ENCODE data around the gene SPINT1.
A peak's percentile ranks its signal among the peaks of the same experiment; 100 is the strongest.

The SPINT1 gene

DNA sequence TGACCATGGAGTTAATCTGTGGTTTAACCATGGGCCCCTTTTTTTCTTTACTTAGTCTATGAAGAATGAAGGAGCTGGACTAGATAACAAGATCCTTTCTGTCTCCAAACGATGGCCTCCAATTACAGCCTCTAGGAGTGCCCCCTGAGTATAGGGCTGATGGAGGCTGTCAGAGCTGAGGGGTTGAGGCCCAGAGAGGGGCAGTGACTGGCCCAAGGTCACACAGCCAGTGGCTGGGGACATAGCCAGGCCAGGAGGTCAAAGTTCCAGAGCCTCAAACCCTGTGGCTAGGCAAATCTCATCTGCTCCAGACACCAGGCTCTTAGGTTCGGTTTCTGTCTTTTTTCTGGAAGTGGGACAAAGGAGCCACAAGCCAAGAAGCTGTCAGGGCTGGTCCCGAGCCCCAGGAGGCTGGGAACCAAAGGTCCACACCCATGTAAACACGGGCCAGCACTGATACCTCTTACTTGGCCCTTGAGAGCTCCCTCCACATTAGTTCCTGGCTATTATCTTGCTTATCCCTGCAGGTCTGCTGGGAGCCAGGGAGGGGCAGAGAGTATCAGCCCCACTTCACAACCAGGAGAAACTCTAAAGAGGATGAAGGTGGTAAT is 19.9 kb downstream of the SPINT1 start:
- no peak for DNase-seq

GRCh38 chr15:40867199-40867598 is 23.4 kb downstream of the SPINT1 start:
- DNase-seq = no peak

DNA sequence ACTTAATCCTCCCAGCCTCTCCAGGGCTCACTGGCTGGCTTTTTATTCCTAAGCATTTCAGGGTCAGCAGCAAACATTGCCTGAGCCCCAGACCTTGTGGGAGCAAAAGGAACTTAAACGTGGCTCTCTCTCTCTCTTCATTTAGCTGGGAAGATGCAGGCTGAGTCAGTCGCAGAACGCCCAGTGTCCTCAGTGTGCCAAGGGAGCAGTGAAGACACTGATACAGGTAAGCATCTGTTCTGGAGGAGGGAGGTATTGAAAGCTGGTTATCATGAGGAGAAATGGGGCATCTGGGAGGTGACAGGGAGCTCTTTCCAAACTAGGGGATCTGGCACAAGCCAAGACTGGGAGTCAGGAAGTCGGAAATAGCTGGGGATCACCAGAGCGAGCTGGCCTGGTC is 25.8 kb downstream of the SPINT1 start:
- DNase-seq = no peak

GRCh38 chr15:40870716-40871115 is 26.9 kb downstream of the SPINT1 start:
- no peak for DNase-seq

DNA sequence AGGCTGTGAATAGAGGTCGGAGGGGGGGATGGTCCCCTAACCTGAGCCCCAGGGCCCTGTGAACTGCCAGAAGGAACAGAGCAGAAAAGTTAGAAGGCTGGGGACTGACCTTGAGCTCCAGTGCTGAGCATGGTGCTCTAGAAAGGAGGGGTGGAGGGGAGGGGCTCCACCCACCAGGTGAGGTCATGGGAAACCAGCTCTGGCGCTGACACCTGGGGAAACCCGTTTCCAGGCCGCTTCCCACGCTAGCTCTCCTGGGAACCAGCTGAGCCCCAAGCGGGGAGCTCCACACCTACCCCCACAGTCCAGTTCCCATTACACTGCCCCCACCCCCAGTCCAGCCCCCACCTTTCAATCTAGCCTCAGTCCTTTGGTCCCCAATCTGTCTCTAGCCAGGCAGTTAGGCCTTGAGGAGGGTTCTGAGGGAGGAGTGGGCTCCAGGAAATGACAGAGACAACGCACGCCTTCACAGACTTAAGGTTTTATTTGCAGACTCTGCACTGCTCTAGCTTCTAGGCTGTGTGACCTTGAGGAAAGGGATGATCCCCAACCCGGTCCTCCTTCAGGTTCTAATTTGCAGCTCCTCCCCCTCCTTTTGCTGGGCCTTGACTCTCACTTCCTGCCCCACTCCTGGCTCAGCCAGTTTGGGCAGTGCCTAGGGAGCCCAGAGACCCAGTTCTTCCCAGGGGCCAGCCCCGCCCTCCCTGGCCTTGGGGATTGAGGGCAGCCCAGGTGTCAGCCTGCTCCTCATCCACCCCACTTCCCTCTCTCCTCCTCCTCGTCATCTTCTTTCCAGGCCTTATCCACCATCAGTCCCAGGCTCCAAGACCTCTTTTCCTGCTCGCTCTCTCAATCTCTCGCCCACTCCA is 28.1 kb downstream of the SPINT1 start:
- DNase-seq = no peak

DNA sequence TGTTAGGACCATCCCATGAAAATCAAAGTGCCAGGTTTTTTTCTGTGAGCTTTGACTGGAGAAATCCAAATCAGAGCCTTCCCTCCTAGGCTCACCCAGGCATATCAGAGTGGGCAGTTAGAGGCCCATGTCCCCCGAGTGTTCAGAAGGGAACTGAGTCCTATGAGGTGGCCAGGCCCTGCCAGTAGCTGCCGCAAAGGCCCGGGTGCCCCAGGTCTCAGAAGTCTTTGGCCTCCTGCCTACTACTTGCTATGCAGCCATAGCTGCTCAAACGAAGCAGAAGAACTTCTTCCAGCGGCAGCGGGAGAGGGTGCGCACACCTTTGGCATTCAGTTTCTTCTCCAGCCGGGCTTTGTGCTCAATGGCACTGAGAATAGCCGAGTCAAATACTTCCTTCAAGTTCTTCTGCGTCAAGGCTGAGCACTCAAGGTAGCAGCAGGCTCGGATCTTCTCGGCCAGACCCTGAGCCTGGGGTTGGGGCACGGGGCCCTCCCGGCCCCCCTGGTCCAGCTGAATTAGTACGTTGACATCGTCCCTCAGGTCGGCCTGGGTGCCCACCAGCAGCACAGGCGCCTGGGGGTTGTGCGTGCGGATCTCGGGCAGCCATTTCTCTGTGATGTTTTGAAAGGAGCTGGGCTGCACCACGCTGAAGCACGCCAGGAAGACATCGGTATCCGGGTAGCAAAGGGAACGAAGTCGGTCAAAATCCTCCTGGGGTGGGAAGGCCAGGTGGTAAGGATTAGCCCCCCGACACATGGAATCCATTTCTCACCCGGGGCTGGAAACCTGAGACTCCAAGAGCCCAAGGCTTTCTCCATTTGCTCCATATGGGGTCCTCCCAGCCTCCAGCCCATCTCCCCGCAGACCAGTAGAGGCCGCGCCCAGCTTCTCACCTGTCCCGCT is 29.2 kb downstream of the SPINT1 start:
- no peak for DNase-seq

GRCh38 chr15:40873694-40874561 is 30.1 kb downstream of the SPINT1 start, which contains the start of gene RHOV:
Gene RHOV, minus strand, starts transcription at chr15:40874234. Its CDS starts 95 bp downstream, at chr15:40874139.
- DNase-seq = peak; percentile 37

GRCh38 chr15:40875991-40876730 is 32.3 kb downstream of the SPINT1 start:
- DNase-seq = no peak

- DNase-seq = no peak
Measured at GRCh38 chr15:40877694-40878093, 33.8 kb downstream of the SPINT1 start.

DNA sequence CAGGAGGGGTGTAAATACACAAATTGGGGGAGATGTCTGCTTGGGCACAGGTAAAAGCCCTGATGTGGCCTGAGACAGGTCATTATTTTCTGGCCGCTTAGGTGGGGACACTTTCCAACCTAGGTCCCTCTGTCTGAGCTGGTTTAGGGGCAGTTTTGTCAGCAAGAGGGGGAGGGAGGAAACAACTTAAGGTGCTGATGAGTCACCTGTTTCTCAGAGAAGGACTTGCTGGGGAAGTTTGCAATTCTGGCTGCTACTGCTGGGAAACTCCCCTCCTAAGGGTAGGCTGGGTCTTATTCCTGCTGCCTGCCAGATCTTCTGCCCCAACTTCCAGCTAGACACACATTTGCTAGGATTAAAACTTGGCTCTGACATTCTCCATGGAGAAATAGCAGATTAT is 34.9 kb downstream of the SPINT1 start:
- no peak for DNase-seq

DNA sequence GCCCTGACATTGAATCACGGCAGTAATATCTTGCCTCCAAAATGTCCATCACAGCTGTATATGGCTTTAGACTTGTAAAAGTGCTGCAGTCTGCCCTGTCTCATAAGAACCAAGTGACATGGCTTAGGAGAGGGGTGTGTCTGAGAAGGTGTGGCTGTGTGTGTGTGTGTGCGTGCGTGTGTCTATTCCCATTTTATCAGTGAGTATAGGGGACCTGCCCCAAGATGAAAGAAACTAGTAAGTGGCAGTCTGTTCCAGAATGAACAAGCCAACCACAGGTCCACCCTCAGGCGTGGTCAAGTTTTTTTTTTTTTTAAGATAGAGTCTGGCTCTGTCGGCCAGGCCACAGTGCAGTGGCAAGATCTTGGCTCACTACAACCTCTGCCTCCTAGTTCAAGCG is 35.8 kb downstream of the SPINT1 start:
- no peak for DNase-seq

GRCh38 chr15:40881351-40881750 is 37.5 kb downstream of the SPINT1 start:
- no peak for DNase-seq

- no peak for DNase-seq
Measured at GRCh38 chr15:40886586-40886985, 42.7 kb downstream of the SPINT1 start.

- DNase-seq = no peak
Measured at GRCh38 chr15:40889112-40889511, 45.3 kb downstream of the SPINT1 start.

DNA sequence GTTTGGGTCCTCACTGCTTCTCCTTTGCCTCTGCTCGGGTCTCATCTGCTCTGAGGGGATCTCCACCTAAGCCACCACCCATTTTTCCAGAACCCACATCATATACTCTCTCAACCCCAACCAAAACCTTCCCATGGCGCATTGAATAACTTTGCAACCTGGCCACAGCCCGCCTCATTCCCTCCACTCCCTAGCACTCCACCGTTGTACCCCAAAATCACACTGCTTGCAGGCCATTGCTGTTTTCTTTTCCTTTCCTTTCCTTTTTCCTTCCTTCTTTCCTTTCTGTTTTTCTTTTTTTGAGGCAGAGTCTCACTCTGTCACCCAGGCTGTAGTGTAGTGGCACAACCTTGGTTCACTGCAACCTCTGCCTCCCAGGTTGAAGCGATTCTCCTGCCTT is 47.3 kb downstream of the SPINT1 start:
- DNase-seq = no peak

- peak; percentile 48 for DNase-seq
Measured at GRCh38 chr15:40891810-40892446, 48.1 kb downstream of the SPINT1 start.

DNA sequence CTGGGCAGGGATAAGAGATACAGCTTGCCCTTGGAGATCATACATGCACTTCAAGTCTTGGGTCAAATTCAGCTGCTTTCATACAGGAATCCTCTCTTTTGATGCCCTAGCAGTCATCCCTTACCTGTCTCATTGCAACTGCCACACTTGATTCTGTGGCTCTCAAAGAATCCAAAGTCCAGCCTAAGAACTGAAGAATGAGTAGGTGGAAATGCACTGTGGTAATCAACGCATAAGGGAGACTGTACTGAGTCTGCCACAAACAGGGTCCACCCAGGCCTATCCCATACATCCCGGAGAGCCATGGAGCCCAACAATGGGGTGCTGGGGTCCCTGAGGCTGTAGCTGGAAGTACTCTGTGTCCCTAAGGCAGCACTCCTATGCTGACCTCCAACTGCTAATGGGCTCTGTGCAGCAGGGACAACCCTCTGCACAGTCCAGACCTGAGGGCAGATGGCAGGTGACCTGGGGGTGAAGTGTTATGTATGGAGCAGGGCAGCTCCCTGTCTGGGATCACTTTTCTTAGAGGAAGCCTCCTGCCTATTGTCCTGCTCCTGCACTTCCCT is 48.7 kb downstream of the SPINT1 start:
- DNase-seq = no peak

DNA sequence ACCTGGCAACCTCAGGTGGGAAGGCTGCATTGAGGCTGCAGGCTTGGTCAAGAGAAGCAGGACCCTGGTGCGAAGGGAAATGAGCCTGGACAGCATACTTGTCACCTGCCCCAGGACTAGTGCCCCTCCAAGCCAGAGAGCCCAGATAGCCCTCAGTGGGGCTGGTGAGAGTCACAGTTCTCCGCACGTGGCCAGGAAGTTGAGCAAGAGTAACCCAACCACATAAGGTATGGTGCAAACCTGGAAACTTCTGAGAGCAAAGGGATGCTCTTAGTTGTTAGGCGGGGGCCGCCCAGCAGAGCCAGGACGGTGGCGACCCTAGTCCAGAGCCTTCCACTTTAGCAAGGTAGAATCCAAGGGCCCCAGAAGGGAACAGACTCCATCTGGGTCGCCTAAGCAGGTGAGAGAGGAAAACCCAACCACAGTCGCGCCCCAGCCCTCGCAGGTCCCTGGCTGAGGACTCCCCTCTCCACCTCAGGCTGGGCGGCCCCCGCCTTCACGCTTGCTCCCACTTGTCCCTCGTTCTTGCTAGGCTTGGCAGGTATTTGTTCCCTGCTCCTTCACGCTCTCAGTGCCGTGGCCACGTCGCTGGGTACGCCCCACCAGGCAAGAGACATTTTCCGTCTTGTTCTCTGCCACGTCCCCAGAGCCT is 49.3 kb downstream of the SPINT1 start:
- DNase-seq = no peak

DNA sequence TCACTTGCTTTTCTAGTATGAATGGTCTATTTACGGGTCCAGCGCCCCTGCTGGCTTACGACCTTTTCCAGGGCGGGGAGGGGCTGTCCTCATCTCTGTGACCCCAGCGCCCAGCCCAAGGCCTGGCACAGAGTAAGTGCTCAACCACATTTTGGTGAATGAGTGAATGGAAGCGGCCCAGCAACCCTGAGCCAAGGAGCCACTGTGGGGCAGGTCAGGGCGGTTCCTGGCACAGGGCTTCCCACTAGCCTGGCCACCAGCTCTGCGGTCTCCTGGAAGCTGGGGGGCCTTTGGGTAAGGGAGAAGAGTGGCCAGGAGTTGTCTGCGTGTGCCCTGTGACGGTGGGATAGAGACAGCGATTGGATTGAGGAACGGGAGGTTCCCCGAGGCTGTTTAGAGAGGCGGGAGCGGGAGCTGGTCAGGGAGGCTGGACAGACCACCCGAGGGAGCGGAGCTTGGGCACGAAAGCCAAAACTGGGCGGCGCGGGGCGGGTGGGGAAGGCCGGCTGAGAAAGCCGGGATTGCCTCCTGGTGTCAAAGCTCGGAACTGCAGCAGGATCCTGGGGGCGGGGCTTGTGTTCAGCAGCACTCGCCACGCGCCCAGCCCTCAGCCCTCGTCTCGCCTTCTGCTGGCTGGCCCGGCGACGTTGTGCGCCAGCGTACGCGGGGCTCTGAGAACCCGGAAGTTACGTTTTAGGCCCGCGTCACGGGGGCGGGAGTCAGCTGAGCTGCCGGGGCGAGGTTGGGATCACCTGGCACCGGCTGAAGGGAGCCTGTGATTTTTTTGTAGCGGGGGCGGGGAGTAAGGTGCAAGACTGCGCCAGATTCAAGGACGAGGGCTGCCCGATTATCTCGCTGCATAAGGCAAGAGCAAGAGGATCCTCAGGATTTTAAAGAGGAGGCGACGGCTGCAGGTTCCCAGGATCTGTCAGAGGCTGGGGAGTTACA is 50.2 kb downstream of the SPINT1 start, which contains the start of gene VPS18:
Gene VPS18 (plus strand): TSS at position 718 of the 948 bp plus-strand sequence. CDS start 319 bp downstream, outside the sequence.
- peak; percentile 96 for DNase-seq
